Duodenal mucosa (tissue), 2 donors: ENCODE measurements around the gene PARD6B.

Experiments
- H3K27ac ChIP-seq: one replicate; pipeline ENCODE4 v1.7.0; 2013; ENCODE audit warnings: low read depth, low read length
- H3K27me3 ChIP-seq, 2 donors: one replicate each; pipeline ENCODE4 v1.7.0; 2013; ENCODE audit warnings: low read length in 2 of 2, control low read depth in 1 of 2; ENCODE audit not compliant: insufficient read depth in 2 of 2, control insufficient read depth in 1 of 2
- H3K36me3 ChIP-seq, 2 donors: one replicate each; pipeline ENCODE4 v1.7.0; 2013; ENCODE audit warnings: low read length in 2 of 2, control low read depth in 1 of 2; ENCODE audit not compliant: insufficient read depth in 2 of 2, control insufficient read depth in 1 of 2
- H3K4me1 ChIP-seq, 2 donors: one replicate each; pipeline ENCODE4 v1.7.0; 2013; ENCODE audit warnings: low read length in 2 of 2, control low read depth in 1 of 2; ENCODE audit not compliant: insufficient read depth in 2 of 2, control insufficient read depth in 1 of 2
- H3K4me3 ChIP-seq, 2 donors: one replicate each; pipeline ENCODE4 v1.7.0; 2013; ENCODE audit warnings: low read length in 2 of 2, low read depth in 1 of 2
- H3K9ac ChIP-seq, 2 donors: one replicate each; pipeline ENCODE4 v1.7.0; 2013; ENCODE audit warnings: low read length in 2 of 2, low read depth in 1 of 2
- H3K9me3 ChIP-seq, 2 donors: one replicate each; pipeline ENCODE4 v1.7.0; 2013; ENCODE audit warnings: low read length in 2 of 2, control low read depth in 1 of 2; ENCODE audit not compliant: control insufficient read depth in 1 of 2

The PARD6B gene

DNA sequence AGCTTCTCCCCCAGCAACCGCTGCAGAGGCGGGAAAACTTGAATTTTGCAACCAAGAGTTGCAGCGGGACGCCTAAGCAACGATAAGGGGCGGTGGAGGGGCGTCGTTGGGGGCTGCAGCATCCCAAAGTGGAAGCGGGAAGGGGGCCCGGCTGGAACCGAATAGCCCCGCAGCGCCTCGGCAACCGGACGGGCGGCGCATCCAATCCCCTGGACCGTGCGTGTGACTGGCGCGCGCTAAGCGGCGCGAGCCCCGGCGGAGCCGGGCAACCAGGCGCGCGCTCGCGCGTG is 670 bp upstream of the PARD6B start:
- Histone ChIP-seq H3K36me3 (no peaks in the 10 kb centered on the region), H3K4me1 (peaks cover 42 to 45% of the 10 kb centered on the region in 2 donors), H3K4me3 (peak overlapping the region; percentile 65 to 70), H3K9me3 (no peaks in the 10 kb centered on the region), H3K27me3 (no peaks in the 10 kb centered on the region), H3K9ac (peak overlapping the region; percentile 69 to 78), H3K27ac (peak overlapping the region; percentile 60)

DNA sequence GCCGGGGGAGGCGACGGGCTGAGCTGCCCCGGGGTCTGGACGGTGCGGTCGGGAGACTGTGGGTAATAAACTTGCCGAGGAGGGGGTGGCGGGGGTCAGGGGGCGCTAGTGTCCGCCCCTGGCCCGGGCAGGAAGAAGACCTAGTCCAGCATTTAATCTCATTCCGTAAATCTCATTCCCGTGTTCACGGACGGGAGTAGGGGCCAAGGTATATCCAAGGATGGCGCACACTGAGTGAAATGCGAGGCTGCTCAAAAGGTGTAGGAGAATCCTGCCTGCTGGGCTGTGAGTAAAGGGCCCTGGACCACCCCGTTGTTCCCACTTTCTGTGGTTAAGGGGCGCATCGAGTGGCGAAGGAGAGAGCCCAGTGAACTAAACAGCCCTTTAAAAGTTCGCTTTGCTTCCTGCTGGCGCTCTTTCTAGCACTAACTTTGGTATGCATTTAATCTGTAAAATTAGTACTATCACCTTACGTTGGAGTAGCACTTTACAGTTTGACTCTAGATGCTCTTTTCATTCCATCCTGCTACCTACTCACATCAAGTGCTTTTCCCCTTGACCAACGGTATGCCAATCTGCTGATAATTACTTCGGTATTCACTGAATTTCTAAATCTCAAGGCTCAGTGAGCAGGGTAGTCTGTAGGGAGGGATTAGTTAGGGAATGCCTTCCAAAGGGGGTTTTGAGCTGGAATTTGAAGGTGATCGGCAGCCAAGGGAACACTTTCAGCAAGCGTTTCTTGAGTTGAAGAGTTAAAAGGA is 730 bp downstream of the PARD6B start:
- no peaks in the 10 kb centered on the region for H3K9me3 ChIP-seq
- peak overlapping the region; percentile 81 to 89 for H3K9ac ChIP-seq
- peaks cover 43 to 45% of the 10 kb centered on the region in 2 donors for H3K4me1 ChIP-seq
- H3K4me3 ChIP-seq = peak overlapping the region; percentile 65 to 70
- H3K27me3 ChIP-seq = no peaks in the 10 kb centered on the region
- H3K27ac ChIP-seq = peak overlapping the region; percentile 73
- no peaks in the 10 kb centered on the region for H3K36me3 ChIP-seq

DNA sequence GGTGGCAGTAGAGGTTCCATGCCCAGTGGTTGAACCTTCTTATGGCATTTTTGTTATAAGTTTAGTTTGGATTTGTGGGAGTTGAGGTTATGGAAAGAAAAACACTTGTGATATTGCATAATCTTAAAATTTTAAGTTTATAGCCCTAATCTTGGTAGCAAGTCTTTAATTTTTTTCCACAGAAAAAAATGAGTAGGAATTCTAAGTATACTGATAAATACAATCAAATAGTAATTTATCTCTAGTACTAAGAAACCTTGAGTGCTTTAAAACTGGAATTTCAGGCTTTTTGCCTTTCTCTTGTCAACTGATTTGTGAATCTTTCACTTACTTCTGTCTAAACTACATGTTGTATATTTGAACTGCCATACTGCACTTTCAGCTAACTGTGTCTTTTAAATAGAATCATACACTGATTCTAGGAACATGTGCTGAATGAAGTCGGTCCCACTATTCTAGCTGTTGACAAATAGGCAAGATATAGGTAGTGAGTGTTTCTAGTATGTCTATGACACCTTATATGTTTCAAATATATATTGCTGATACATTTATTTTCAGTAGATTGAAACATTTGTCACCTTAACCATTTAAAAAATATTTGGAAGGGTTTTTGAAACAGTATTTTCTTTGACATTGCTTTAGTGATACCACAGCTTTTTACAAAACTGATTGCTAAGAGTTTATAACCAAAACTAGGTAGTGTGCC is 2.4 kb downstream of the PARD6B start:
- Histone ChIP-seq H3K9me3 (no peaks in the 10 kb centered on the region), H3K9ac (no peak overlapping the region), H3K4me1 (peaks cover 28 to 33% of the 10 kb centered on the region in 2 donors), H3K36me3 (peaks cover 0 to 4% of the 10 kb centered on the region in 2 donors), H3K27ac (no peak overlapping the region), H3K27me3 (no peaks in the 10 kb centered on the region), H3K4me3 (peak overlapping the region in 1 of 2 donors; percentile 25)

DNA sequence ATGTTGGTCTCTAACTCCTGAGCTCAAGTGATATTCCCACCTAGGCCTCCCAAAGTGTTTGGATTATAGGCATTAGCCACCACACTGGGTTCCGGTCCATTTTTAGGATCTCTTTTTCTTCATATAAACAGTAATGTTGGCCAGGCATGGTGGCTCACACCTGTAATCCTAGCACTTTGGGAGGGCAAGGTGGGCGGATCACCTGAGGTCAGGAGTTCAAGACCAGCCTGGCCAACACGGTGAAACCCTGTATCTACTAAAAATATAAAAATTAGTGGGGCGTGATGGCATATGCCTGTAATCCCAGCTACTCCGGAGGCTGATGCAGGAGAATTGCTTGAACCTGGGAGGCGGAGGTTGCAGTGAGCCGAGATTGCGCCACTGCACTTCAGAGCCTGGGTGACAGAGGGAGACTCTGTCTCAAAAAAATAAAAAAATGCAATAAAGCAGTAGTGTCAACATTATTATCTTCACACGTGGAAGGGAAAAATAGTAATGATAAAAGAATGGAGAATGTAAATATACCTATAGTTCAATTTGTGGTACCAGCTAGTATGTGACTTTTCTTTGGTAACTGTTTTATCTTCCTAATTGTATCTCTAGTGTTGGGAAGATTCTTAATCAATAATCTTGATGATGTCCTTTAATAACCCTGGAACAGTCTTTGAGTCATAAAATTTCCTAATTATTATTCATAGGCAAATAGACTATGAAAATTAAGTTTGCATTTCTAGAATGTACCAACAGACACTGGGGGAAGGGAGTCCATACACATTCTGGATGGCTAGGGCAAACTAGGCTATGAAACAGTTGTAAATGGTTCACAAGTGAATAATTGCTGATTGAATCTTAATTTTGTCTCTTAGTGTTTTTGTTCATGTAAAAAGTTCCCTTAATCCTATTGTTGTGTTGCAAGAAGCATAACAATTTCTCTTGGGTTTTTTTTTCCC is 3.6 kb downstream of the PARD6B start:
- Histone ChIP-seq H3K9me3 (no peaks in the 10 kb centered on the region), H3K4me1 (peaks cover 17 to 33% of the 10 kb centered on the region in 2 donors), H3K27me3 (no peaks in the 10 kb centered on the region), H3K36me3 (peaks cover 0 to 4% of the 10 kb centered on the region in 2 donors), H3K9ac (no peak overlapping the region), H3K27ac (no peak overlapping the region), H3K4me3 (no peak overlapping the region)

DNA sequence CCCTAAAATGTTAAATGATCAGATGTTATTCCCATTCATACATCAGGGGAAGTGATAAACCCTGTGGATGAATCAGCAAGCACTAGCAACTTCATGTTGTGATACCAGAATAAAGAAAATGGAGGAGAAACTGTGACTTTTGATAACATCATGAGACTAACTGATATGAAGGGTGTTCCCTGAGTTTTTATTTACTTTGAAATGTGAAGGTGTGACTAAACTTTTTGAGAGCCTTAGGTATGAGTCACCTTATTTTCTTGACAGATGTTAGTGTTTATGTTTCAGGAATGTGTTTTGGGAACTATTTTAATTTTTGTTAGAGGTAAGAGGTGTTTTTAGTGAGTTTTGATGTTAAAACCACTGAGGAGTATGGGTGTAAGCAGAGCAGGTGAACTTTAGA is 4.4 kb downstream of the PARD6B start:
- Histone ChIP-seq H3K36me3 (peaks cover 0 to 4% of the 10 kb centered on the region in 2 donors), H3K9ac (no peak overlapping the region), H3K4me1 (peaks cover 9 to 32% of the 10 kb centered on the region in 2 donors), H3K27ac (no peak overlapping the region), H3K9me3 (no peaks in the 10 kb centered on the region), H3K4me3 (no peak overlapping the region), H3K27me3 (no peaks in the 10 kb centered on the region)

DNA sequence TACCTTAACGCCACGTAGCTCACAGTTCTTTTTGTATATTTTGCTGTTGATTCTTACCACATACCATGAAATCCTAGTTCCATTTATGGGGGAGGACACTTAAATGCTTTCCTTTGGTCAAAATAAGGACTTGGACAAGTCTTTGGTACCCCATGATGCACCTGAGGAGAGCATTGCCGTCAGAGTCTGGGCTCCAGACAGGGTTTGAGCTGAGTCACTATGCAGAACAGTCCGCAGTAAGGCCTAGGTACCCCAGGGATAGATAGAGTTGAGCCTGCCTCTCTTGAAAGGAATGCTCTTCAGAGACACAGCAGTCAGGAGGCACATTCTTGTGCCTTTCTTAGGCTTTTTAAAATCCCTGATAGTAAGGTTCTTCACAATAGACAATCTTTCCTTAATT is 6.0 kb downstream of the PARD6B start:
- no peak overlapping the region for H3K4me3 ChIP-seq
- H3K36me3 ChIP-seq = peaks cover 0 to 4% of the 10 kb centered on the region in 2 donors
- no peaks in the 10 kb centered on the region for H3K9me3 ChIP-seq
- H3K27me3 ChIP-seq = no peaks in the 10 kb centered on the region
- peaks cover 4 to 30% of the 10 kb centered on the region in 2 donors for H3K4me1 ChIP-seq
- no peak overlapping the region for H3K9ac ChIP-seq
- no peak overlapping the region for H3K27ac ChIP-seq

DNA sequence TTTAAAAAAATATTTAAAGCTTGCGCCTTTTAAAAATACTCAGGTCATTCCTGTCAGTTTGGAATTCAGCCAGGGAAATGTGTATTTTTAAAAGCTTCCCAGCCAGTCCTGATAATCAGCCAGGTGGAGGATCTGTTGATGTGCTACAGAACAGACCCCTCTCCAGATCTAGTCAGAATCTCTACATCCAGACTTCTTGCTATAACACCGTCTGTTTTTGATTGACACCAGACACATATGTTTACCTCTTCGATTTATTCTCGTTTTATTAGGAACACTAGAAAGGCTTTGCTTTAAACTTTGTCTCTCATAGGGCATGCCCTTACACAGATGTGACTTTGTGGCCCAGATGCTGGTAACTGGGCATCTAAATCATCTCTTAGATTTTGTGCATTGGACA is 11.7 kb downstream of the PARD6B start:
- H3K27ac ChIP-seq = no peak overlapping the region
- H3K4me1 ChIP-seq = peaks cover 40 to 53% of the 10 kb centered on the region in 2 donors
- no peak overlapping the region for H3K4me3 ChIP-seq
- no peaks in the 10 kb centered on the region for H3K9me3 ChIP-seq
- no peak overlapping the region for H3K9ac ChIP-seq
- H3K36me3 ChIP-seq = peaks cover 0 to 2% of the 10 kb centered on the region in 2 donors
- no peaks in the 10 kb centered on the region for H3K27me3 ChIP-seq

DNA sequence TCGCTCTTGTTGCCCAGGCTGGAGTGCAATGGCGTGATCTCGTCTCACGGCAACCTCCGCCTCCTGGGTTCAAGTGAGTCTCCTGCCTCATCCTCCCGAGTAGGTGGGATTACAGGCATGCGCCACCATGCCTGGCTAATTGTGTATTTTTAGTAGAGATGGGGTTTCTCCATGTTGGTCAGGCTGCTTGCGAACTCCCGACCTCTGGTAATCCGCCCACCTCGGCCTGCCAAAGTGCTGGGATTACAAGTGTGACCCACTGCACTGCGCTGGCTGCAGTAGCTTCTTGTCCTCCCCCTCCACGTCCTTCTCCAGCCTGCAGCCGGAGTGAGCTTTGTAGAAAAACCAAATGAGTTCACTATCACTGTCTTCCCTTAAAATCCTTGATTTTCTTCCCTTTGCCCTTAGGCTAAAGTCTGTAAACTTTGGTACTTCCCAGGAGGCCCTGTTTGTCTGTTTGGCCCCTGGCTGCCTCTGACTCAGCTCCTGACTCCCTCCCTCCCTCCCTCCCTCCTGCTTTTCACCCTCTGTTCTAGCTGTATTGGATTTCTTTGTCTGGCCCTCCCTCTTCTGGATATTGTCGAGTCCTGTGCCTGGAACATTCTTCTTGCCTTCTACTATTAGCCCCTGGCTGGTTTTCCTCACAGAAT is 12.9 kb downstream of the PARD6B start:
- Histone ChIP-seq H3K9ac (no peak overlapping the region), H3K27me3 (no peaks in the 10 kb centered on the region), H3K27ac (no peak overlapping the region), H3K9me3 (no peaks in the 10 kb centered on the region), H3K4me3 (peak overlapping the region in 1 of 2 donors; percentile 15), H3K36me3 (peaks cover 0 to 5% of the 10 kb centered on the region in 2 donors), H3K4me1 (peaks cover 41 to 48% of the 10 kb centered on the region in 2 donors)

DNA sequence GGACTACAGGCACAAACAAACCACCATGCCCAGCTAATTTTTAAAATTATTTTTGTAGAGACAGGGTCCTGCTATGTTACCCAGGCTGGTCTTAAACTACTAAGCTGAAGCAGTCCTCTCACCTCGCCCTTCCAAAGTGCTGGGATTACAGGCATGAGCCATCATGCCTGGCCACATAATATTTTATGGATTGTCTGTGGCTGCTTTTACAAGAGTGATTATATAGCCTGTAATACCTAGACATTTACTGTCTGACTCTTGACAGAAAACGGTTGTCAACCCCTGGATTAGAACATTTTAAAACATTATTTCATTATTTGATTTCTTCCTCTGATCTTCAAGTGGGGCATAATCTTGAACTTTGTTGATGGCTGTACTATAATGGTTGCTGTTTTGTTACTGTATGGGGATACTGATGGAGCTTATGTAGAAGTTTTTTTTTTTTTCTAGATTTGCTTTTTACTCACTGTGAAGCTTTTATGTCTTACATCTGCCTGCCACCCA is 14.3 kb downstream of the PARD6B start:
- H3K36me3 ChIP-seq = peaks cover 0 to 18% of the 10 kb centered on the region in 2 donors
- no peak overlapping the region for H3K27ac ChIP-seq
- no peak overlapping the region for H3K4me3 ChIP-seq
- no peaks in the 10 kb centered on the region for H3K27me3 ChIP-seq
- H3K4me1 ChIP-seq = peaks cover 38 to 41% of the 10 kb centered on the region in 2 donors
- H3K9me3 ChIP-seq = no peaks in the 10 kb centered on the region
- no peak overlapping the region for H3K9ac ChIP-seq
